Activated T-cell treated with anti-CD3 and anti-CD28 coated beads for 4 hours (primary cell): ENCODE results near the gene DUOX2.
"Not testable (repeated sequence)": the region's sequence is repeated elsewhere in the genome, so short reads cannot be mapped to it uniquely, and the experiment has no call there.

Source experiments
- DNase-seq: peaks from one replicate; pipeline ENCODE4 v3.0.0-alpha.2; 2020

DUOX2 gene

DNA sequence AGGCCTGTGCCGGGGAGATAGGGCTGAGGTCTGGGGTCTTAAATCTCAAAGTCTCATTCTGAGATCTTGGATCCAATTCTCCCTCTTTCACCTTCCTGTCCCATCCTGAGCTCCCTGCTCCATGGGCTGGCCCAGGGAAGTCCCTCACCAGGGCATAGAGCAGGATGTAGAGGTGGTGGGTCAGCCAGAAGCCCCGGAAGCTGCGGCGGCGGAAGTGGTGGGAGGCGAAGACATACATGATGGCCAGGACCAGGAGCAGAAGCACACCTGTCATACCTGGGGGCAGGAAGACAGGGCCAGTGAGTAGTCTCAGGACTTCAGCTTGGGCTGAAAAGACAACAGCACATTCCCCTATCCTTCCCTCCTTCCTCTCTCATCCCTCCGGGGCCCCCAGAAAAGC, 16.5 kb downstream of the DUOX2 start:
- DNase-seq: no peak

DNA sequence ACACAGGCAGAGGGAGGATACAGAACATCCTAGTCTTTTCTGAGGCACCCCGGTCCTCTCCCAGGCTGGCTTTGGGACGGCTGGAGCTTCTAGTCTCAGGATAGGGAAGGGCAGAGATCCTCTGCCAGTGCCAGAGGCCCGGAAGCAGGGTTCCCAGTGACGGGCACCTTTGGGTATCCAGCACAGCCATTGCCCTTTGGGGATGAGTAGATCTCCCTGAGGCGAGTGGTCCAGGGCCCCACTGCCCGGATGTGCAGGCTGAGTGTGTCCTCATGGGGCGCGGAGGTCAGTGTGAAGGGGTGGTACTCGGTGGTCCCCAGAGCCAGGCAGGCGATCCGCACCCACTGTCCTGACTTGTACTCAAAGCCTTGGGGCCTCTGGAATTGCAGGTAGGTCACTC, 18.3 kb downstream of the DUOX2 start:
- DNase-seq: no peak

DNA sequence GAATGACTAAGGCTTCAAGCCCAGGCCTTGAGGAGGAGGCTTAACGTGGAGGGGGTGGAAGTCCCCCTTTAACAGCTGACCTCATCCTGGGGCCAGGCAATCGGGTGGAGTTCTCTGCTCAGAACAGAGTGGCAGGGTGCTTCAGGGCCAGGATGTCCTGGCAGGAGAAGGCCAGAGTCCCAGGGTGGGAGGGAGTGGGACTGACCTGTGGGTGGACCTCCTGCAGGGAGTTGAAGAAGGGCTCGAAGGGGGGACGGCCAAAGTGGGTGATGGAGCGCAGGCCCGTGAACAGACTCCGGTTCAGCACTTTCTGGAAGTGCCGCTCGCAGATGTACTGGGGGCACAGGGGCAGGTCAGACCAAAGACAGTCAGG, 19.6 kb downstream of the DUOX2 start:
- DNase-seq: no peak

DNA sequence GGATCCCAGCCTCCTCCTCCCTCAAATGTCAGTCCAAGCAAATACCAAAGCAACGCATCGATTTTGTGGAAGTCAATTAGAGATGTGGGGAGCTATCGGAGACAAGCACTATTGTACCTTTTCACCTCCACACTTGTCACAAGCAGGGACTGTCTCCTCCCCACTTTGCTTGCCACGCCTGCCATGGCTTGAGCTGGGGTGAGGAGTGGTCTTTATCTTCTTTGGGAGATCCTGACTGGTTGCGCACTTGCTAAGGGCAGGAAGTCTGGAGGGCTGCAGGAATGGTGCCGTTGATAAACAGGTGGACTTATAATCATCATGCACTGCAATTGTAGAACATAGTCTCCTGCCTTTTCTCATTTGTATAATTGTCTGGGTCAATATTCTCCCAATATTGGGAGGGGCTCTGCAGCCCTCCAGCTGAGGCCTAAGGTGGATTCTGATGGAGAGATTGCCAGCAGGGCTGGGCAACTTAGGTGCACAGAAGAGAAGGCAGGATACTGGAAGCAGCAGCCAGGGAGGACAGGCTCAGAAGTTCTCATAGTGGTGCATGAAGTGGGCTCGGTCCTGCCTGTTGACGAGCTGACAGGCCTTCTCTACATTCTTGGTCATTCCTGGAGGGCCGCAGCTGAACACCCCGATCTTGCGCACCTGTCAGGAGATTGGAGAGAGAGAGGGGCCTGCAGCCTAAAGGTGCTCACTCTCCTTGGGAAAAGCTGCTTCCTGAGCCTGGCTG, 20.2 kb downstream of the DUOX2 start:
- DNase-seq: no peak

DNA sequence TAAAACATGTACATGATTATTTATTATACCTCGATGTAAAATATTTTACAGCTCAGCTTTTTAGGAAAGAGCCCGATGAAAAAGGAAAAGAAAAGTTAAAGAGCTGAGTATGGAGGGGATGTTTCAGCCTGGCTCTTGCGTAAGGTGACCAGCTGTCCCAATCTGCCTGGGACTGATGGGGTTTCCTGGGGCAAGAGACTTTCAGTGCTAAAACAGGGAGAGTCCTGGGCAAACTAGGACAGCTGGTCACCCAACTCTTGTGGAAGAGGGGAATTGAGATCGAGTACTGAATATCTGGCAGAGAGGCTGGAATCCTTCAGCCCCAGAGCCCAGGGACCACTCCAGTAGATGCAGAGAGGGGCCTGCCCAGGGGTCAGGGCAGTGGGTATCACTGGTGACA, 21.0 kb downstream of the DUOX2 start:
- no peak for DNase-seq

DNA sequence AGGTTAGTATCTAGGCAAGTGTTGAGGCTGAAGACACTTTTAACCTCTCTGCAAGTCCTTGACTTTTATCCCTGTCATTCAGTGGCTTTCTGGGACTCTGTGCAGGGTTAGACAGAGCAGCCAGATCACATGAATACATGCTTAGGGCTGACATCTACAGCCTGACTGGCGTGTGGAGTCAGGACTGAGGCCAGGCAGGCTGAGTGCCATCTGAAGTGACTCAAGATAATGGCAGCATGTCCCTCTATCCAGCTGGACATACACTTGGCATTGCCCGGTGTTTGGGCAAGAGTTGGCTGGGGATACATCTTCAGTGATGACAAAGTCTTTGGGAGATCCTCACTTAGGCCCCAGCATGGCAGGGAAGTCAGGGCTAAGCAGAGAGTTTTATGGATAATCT, 22.4 kb downstream of the DUOX2 start:
- no peak for DNase-seq

DNA sequence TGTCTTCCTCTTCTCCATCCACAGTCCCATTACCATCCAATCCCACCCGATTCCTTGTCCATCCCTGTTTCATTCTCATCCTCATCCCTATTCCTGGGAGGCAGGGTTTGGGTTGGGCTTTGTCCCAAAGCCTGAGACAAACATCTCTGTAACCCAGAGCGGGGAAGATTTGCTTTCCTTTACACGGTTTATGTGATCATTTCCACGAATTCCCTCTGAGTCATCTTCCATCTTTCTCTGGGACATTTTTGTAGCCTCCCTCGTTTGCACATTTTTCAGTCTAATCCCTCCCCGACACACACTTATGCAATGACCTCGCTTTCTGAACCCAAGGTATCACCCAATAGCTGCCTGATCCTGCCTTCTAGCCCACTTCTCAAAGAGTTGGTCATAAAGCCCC, 22.8 kb downstream of the DUOX2 start:
- DNase-seq: no peak

DNA sequence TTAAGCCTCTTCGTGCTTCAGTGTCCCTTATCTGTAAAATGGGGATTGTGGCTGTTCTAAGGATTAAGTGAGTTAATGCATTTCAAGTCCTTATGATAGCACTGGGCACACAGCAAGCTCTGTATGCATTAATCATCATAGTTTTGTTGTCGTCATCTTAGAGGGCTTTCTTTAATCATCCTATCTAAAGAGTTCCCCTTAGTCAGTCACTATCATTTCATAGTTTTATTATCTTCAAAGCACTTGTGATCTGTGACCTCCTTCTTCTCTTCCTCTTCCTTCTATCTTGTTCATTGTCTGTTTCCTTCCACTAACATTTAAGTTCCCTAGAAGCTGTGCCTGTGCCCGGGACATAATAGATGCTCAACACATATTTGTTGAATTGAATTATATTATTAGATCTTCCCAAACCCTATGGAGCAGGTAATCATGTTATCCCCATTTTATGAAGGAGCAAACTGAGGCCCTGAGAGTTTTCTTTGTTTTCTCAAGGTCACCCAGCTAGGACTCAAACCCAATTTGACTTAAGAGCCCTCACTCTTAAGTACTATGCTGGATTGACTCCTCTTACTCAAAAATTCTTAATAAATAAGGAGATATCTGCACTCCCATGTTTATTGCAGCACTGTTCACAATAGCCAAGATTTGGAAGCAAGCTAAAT, 24.1 kb downstream of the DUOX2 start:
- DNase-seq: no peak

DNA sequence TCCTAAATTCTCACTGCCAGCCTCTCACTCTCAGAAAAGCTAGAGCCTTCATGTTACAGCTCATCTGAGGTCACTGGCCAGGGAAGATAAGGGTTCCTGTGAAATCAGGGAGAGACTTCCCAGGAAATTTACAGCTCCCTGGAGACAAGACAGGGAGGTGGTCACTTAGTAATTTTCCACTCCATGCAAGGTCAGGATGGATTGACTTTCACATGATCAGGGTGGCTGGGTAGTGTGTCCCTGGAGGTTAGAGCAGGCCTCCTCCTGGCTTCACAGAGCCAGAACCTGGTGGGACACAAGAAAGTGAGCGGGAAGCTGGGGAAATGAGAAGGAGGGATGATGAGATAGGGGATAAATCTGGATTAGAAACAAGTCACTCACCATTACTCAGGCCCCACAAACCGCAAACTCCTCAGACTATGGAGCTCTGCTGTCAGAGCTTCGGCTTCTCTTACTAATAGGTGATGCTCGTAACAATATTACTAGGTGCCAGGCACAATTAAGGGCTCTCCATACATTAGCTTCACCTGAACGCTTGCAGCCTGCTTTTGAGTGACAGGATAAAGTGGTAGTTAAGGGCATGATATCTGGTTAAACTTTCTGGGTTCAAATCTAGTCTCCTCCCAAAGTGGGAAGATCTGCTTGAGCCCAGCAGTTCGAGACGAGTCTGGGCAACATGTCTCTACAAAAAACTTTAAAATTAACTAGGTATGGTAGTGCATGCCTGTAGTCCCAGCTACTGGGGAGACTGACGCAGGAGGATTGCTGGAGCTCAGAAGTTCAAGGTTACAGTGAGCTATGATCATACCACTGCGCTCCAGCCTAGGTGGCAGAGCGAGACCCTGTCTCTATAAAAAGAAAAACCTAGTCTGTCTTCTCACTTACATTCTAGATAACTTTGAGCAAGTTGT, 24.9 kb downstream of the DUOX2 start:
- no peak for DNase-seq

DNA sequence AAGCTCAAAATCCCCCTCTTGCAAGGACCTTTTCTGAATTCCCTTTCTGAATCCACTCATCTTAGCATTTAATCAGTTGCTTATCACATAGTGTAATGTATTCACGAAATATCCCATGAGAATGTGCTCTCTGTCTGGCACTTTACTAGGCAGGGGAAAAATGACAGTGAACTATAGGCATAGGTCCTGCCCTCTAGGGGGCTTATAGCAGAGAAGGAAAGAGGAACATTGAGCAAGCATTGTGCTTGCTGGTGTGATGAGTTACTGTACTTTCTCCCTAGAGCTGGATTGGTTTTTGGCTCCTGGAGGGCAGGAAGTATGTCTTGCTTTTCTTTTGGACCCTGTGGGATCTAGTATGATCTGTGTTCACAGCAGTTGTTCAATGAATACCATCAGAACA, 26.5 kb downstream of the DUOX2 start:
- no peak for DNase-seq

DNA sequence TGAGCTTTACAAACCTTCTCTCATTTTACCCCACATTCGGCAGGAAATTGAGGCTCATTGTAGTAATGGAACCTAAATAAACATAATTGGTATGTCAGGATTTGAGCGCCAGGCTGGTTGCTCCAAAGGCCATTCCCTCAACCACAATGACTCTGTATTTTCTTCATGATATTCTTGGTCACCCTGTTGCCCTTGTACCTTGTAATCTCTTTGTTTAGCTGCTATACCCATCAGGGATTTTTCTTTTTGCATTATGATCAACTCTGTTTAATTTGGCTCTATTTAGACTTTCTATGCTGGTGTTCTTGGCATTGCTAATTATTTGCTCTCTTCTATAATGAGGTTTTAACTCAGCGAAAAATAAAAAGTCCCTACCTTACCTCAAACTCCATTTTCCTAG, 29.8 kb downstream of the DUOX2 start:
- no peak for DNase-seq

DNA sequence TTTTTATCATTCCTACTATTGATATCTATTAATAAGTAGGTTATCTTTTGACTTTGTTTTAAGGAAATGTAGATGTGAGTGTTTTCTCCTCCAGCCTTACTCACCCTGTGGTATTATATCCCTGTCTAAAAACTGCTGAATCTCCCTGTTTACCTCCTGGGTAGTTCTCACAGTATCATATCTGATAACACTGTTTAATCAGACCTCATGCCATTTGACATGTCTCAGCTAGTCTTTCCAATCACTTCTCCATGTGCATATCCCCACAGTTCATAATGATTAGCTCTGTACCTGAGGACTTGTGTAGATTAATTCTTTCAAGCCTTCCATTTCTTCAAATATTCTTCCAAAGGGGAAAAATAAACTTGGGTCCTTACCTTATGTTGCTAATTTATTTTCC, 30.7 kb downstream of the DUOX2 start:
- no peak for DNase-seq

DNA sequence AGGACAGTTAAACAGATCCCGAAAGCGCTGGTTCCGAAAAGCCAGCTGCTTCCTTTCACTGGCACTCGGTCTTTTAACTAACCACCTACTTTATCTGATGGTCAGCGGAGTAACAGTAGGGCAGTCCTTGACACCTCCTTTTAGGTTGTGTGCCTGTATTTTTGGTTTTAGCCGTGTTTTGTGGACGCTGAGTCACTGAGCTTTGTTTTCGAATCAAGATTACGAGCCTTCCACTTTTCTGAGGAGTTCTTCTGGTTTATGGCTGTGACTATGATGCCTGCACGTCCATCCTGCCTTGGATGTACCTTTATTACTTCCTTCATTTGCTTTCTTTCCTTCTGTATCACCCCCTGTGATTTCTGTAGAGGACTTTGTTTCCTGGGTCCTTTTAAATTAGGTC, 31.6 kb downstream of the DUOX2 start:
- not testable (repeated sequence) for DNase-seq

DNA sequence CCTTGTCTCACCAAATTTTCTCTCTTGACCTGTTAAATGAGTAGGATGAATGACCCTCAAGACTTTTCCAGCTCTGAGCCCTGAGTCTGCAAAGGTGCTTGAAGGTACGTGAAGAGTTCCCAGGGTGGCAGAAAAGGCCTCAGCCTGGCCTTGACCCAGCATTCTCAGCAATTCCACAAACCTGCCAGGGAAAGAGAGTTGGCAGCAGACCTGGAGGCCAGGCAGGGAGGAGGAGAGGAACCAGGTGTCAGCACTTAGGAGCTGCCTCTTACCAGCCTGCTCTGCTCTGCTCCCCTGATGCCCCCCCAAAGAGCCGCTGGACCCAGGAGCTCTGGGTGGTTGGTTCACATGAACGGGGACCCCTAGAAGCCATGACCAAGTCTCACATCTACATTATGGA, 33.4 kb downstream of the DUOX2 start:
- not testable (repeated sequence) for DNase-seq

DNA sequence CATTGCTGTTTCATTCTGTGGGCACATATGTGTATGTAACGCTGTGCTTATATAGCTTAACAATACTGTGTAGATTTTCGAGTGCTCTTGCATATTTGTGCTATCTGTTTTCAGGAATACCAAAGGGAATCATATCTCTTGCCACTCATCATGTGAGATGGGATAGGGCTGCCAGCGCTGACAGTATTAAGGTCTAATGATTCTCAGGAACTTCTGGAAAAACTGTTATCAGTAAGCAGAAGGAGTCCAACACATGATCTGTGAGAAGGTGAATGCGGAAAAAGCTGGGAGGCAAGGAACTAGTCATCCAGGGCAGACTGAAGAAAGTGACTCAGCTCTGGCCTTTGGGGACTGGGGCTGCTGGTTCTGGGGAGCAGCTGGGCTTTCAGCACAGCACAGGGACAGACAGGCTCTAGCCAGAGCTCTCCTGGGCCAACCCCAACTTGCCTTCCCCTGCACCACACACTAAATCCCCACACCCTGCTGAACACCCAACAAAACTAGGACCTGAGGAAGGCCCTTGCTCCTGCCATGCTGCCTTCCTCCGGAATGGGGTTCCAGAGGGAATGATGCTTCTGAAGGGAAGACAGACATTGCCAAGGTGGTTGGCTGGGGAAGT, 34.2 kb downstream of the DUOX2 start:
- DNase-seq: not testable (repeated sequence)

DNA sequence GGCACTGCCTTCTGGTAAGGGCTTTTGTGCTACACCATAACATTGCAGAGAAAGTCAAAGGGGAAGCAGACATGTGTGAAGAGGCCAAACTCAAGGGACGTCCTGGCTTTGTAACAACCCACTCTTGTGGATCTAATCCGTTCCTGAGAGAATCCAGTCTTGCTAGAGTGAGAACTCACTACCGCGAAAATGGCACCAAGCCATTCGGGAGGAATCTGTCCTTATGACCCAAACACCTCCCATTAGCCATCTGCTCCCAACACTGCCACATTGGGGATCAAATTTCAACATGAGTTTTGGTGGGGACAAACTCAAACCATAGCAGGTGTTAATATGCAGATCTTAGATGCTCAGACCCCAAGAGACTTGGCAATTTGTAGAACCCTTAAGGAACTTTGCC, 34.8 kb downstream of the DUOX2 start:
- DNase-seq: not testable (repeated sequence)

DNA sequence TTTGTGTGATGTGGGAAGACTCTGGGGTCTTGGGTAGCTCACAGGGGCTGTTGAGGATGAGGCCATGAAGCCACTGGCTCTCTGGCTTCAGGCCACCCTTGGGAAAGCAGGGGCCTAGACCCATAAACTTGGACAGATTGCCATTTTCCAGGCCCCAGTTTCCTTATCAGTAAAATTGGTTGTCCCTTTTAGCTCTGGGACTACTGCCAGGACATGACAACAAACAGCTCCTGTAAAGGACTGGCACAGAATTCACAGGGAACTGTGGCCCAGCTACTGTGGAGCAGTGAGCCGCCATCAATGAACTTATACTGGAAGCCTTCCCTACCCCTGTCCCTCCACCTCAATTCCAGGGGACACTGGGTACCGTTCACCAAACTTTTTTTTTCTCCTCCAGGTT, 36.6 kb downstream of the DUOX2 start:
- not testable (repeated sequence) for DNase-seq

DNA sequence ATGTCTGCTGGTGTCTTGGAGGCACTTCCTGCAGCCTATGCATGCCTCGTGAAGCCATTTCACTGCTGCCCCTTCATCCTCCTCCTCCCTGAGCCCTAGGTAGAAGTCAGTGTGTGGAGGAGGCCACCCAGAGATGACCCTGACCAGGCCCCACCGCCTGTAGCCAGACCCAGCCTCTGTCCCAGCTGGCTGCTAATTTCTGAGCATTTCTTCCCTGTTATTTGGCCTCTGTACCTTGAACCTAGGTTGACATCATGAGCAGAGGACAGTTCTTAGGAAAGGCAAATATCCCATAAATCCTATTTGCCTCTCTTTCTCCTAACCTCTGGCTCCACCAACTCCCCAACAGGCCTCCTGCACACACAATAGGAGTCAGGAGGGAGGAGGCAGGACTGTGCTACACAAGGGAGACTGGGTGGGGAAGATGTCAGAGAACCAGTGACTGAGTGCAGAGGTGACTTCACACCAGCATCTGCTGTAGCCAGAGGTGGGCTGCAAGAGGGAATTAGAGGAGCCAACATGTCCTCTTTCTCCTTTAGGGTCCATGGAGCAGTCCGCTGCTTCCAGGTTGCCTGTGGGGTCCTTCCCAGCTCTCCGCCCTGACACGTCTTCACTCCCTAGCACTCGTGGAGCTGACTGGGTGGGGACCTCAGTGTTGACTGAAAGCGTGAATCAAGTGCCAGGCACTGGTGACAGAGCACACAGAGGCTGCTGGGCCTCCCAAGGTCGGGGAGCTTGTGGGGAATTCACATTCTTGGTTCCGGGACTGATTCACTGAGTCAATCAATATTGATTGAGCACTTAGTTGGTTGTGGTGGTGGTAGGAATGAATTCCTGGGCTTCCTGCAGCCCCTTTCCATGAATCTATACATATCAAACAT, 38.3 kb downstream of the DUOX2 start:
- DNase-seq: not testable (repeated sequence)

DNA sequence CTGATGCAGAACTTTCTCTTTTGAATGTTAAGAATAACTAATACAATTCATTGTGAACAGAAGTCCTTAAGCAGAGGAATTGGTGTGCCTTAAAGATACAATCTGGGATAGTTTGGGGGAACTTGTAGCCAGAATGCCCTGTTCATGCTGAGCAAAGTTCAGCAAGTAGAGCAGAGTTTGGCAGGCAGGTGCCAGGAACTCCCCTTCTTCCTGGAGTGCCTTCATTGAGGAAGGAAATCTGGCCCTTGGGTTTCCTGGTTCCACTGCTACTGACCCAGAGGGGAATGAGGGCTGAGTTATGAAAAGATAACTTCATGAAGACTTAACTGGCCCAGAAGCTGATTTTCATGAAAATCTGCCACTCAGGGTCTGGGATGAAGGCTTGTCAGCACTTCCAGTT, 40.4 kb downstream of the DUOX2 start:
- not testable (repeated sequence) for DNase-seq

DNA sequence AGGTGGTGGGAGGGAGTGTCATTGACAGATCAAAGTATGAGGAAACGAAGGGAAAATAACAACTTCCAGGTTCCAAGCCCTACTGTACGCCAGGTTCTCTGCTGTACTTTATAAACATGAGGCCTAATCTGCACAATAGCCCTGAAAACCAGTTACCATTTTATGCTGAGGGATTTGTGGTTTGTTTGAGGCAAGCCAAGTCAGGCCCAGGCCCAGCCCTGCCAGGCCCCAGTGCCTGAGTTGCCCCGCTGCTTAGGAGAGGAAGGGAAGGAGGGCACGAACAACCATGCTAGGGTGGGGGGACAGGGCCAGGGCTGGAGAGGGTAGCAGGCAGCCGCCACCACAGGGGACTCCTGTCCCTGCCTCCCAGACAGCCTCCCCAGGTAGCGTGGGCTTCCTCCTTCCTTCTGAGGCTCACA, 44.0 kb downstream of the DUOX2 start:
- DNase-seq: not testable (repeated sequence)

DNA sequence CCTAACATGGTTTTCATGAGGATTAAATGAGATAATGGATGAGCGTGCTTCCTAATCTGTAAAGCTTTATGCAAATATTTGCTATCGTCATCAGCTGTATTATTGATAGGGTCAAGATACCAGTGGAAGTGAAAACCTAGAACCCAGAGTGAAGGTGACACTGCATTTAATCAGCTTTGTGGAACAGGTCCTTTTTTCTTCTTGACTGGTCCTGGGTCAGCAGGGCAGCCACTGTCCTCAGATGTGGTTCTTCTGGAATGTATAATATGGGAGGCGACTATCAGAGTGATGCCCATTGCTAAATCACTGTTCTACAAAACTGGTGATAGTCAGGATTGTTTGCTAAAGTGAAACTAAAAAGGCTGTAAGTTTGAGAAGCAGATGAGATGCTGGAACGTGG, 49.6 kb downstream of the DUOX2 start:
- DNase-seq: no peak

DNA sequence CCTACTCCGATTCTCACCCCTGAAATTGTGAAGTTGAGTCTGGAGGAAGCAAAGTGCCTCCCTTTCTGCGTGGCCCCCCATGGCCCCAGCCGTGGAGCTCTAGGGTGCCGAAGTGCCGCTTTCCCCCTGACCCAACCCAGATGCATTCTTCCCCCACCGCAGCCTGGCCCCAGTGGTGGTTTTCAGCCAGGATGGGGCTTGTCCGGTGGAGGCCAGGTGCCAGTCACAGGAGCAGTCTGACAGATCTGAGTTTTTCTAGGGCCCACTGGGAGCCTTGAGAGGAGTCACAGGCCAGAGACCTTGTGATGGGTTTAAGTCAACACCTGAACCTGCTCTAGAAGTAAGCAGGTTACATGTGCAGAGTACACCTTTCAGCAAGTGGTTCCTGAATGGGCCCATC, 51.7 kb downstream of the DUOX2 start:
- not testable (repeated sequence) for DNase-seq
